K562 (cell line): ENCODE results near the gene ADSS1. TPM values are rescaled to one million over a fixed set of nuclear protein-coding genes. Genes with fewer than 3 reads are reported as not detected.
A peak's percentile ranks its signal among the peaks of the same experiment; 100 is the strongest.

ENCODE experiments used
- ATF7 ChIP-seq: fragments of 450-650 bp; IDR thresholded peaks from 2 replicates; pipeline ENCODE4 v1.7.1; 2014; ENCODE audit warnings: mild to moderate bottlenecking, moderate library complexity
- BRD9 ChIP-seq: fragments of 450-650 bp; IDR thresholded peaks from 2 replicates; pipeline ENCODE4 v1.6.1; 2018; ENCODE audit warnings: low read depth; ENCODE audit not compliant: partially characterized antibody
- CBFA2T3 ChIP-seq: fragments of 450-650 bp; IDR thresholded peaks from 2 replicates; pipeline ENCODE4 v1.6.1; 2017
- E2F3 ChIP-seq: fragments of 250-450 bp; sonication (Bioruptor Pico); IDR thresholded peaks from 2 replicates; pipeline ENCODE4 v1.4.0; 2020; ENCODE audit warnings: mild to moderate bottlenecking
- EHMT2 ChIP-seq: fragments of 450-650 bp; IDR thresholded peaks from 2 replicates; pipeline ENCODE4 v1.6.1; 2018; ENCODE audit warnings: antibody characterized with exemption
- FOXP1 ChIP-seq: sonication (generic); formaldehyde crosslinking; IDR thresholded peaks from 2 replicates; pipeline ENCODE4 v1.8.0; 2022; ENCODE audit warnings: mild to moderate bottlenecking, missing genetic modification reagents
- NFE2L1 ChIP-seq: fragments of 450-650 bp; IDR thresholded peaks from 2 replicates; pipeline ENCODE4 v1.6.1; 2016; ENCODE audit warnings: missing genetic modification characterization, low read depth, mild to moderate bottlenecking, missing compliant biosample characterization, moderate library complexity, borderline replicate concordance
- NR4A1 ChIP-seq, 2 experiments: fragments of 250-450 bp in 1 of 2; fragments of 450-650 bp in 1 of 2; sonication (Bioruptor Pico) in 1 of 2; IDR thresholded peaks; 2 replicates each; pipeline versions ENCODE4 v1.4.0 to v1.6.1; 2016 to 2020; ENCODE audit warnings: mild to moderate bottlenecking in 2 of 2, missing compliant biosample characterization in 1 of 2, missing genetic modification characterization in 1 of 2, moderate library complexity in 1 of 2
- SMARCE1 ChIP-seq: fragments of 450-650 bp; IDR thresholded peaks from 2 replicates; pipeline ENCODE4 v1.7.1; 2016; ENCODE audit warnings: mild to moderate bottlenecking
- ZFX ChIP-seq: sonication (generic); formaldehyde crosslinking; IDR thresholded peaks from 2 replicates; pipeline ENCODE4 v1.8.0; 2022; ENCODE audit warnings: mild to moderate bottlenecking, missing genetic modification reagents, moderate library complexity
- ZNF589 ChIP-seq: fragments of 200-800 bp; sonication (Bioruptor generic); IDR thresholded peaks from 2 replicates; pipeline ENCODE4 v1.6.1; 2016; ENCODE audit warnings: low read depth, missing genetic modification characterization, missing compliant biosample characterization
- polyA plus RNA-seq, 8 experiments: library from polyadenylated mRNA; depleted of rRNA in 4 of 8; stranded (reverse) in 5 of 8; unstranded in 3 of 8; fragments of >200 nt; fragmentation: Nextera tagmentation in 2 of 8; fragmentation: Illumina TruSeq in 1 of 8; extraction: Ambion mirVana in 2 of 8; extraction: Trizol in 1 of 8; gene quantifications; 2 replicates each; pipeline versions ENCODE4 v1.2.1 to v1.2.3, GENCODE V29; 2011 to 2014; ENCODE audit warnings: inconsistent platforms in 1 of 8, missing spikeins in 1 of 8
- total RNA-seq, 7 experiments: library from RNA; depleted of rRNA in 6 of 7; stranded (reverse); fragments of >200 nt in 6 of 7; fragmentation: Illumina TruSeq in 2 of 7; extraction: Trizol in 2 of 7; gene quantifications; 2 replicates each; pipeline versions ENCODE4 v1.2.1 to v1.2.3, GENCODE V29; 2011 to 2021; ENCODE audit warnings: low replicate concordance in 1 of 7
- TF ChIP-seq, protein P1 (sequence below), 2 experiments: IDR thresholded peaks; 2 replicates each; pipeline ENCODE4 v1.6.1; 2012; ENCODE audit warnings: improper control_type of control experiment in 2 of 2, low read depth in 2 of 2, low read length in 2 of 2, borderline replicate concordance in 1 of 2
- TF ChIP-seq, protein P2 (sequence below): IDR thresholded peaks from 2 replicates; pipeline ENCODE4 v1.6.1; 2012; ENCODE audit warnings: low read depth, low read length, improper control_type of control experiment, borderline replicate concordance
- TF ChIP-seq, protein P3 (sequence below), 2 experiments: fragments of 200-800 bp in 1 of 2; sonication (Bioruptor generic) in 1 of 2; sonication (generic) in 1 of 2; formaldehyde crosslinking in 1 of 2; IDR thresholded peaks in 1 of 2; conservative IDR thresholded peaks in 1 of 2; 2 replicates each; pipeline versions ENCODE4 v1.5.0 to v1.6.1; 2016 to 2020; ENCODE audit warnings: missing compliant biosample characterization in 1 of 2, missing genetic modification characterization in 1 of 2, missing genetic modification reagents in 1 of 2
- TF ChIP-seq, protein P4 (sequence below): sonication (generic); formaldehyde crosslinking; IDR thresholded peaks from 2 replicates; pipeline ENCODE4 v1.8.0; 2022; ENCODE audit warnings: mild to moderate bottlenecking, missing genetic modification reagents
- TF ChIP-seq, protein P5 (sequence below): IDR thresholded peaks from 3 replicates; pipeline ENCODE4 v1.6.1; 2011; ENCODE audit warnings: borderline replicate concordance, mild to moderate bottlenecking, moderate library complexity; ENCODE audit not compliant: insufficient read length; ENCODE audit errors: extremely low read depth

The ADSS1 gene
- total and polyA plus RNA-seq, 9 of the 15 experiments (the other 6 are each of a cell fraction or from before 2014, with no cell fraction given), result 0.53 to 5.9 (median 3.9) TPM

DNA sequence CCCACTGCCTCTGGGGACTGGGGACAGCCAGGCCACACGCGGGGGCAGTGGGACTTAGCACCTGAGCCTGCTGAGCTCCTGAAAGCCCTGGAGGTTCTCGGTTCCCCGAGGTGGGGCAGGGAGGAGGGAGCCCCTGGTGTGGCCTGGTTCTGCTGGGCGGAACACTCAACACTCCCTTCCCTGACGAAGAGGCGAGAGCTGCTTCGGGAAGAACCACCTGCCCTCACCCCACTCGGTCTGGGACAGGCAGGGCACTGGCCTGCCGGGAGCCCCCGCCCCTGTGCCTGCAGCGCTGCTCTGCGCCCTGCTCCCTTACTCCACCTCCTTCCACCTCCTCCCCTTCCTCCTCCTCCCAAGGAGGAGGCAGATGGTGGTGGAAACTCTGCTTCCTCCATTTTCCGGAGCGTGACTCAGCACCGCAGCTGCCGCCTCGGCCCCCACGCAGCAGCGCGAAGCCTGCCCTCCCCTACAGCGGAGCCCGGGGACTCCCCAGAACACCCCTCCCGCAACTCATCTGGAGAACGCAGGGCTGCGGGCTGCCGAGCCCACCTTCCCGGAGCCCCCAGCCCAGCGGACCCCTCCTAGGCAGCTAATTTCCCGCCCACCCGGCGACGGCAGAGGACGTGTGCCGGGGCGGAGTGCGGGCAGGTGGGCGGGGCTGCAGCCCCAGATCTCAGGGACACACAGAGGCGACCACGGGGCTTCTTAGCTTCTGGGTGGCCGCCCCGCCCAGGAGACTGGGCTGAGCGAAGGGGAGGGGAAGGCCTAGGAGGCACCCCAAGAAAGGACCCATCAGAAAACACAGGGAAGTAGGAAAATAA is 46.3 kb upstream of the ADSS1 start (continued):
- TF ChIP-seq, protein P1, sequence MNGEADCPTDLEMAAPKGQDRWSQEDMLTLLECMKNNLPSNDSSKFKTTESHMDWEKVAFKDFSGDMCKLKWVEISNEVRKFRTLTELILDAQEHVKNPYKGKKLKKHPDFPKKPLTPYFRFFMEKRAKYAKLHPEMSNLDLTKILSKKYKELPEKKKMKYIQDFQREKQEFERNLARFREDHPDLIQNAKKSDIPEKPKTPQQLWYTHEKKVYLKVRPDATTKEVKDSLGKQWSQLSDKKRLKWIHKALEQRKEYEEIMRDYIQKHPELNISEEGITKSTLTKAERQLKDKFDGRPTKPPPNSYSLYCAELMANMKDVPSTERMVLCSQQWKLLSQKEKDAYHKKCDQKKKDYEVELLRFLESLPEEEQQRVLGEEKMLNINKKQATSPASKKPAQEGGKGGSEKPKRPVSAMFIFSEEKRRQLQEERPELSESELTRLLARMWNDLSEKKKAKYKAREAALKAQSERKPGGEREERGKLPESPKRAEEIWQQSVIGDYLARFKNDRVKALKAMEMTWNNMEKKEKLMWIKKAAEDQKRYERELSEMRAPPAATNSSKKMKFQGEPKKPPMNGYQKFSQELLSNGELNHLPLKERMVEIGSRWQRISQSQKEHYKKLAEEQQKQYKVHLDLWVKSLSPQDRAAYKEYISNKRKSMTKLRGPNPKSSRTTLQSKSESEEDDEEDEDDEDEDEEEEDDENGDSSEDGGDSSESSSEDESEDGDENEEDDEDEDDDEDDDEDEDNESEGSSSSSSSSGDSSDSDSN (IDR thresholded peaks at IDR 0.05; ENCODE audit: borderline replicate concordance in 1 of 2, low read depth in 2 of 2, low read length in 2 of 2), result peak in 1 of 2 experiments; percentile 63; a peak in 1 of 4 replicates
- TF ChIP-seq NFE2L1, result peak; percentile 72
- TF ChIP-seq SMARCE1, result peak; percentile 70
- TF ChIP-seq, protein P2, sequence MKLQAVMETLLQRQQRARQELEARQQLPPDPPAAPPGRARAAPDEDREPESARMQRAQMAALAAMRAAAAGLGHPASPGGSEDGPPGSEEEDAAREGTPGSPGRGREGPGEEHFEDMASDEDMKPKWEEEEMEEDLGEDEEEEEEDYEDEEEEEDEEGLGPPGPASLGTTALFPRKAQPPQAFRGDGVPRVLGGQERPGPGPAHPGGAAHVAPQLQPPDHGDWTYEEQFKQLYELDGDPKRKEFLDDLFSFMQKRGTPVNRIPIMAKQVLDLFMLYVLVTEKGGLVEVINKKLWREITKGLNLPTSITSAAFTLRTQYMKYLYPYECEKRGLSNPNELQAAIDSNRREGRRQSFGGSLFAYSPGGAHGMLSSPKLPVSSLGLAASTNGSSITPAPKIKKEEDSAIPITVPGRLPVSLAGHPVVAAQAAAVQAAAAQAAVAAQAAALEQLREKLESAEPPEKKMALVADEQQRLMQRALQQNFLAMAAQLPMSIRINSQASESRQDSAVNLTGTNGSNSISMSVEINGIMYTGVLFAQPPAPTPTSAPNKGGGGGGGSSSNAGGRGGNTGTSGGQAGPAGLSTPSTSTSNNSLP, result no peak
- peak; percentile 37 for TF ChIP-seq CBFA2T3
- peak; percentile 23; the same call in 1 of the 2 replicates for TF ChIP-seq E2F3
- peak; percentile 31; the same call in 1 of the 2 replicates for TF ChIP-seq ATF7
- TF ChIP-seq, protein P3, sequence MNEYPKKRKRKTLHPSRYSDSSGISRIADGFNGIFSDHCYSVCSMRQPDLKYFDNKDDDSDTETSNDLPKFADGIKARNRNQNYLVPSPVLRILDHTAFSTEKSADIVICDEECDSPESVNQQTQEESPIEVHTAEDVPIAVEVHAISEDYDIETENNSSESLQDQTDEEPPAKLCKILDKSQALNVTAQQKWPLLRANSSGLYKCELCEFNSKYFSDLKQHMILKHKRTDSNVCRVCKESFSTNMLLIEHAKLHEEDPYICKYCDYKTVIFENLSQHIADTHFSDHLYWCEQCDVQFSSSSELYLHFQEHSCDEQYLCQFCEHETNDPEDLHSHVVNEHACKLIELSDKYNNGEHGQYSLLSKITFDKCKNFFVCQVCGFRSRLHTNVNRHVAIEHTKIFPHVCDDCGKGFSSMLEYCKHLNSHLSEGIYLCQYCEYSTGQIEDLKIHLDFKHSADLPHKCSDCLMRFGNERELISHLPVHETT (CRISPR knock-in tag; conservative IDR thresholded peaks at IDR 0.05 in 1 of 2, IDR thresholded peaks at IDR 0.05 in 1 of 2), result peak in 1 of 2 experiments; percentile 86; a peak in 1 of 4 replicates
- TF ChIP-seq, protein P4, sequence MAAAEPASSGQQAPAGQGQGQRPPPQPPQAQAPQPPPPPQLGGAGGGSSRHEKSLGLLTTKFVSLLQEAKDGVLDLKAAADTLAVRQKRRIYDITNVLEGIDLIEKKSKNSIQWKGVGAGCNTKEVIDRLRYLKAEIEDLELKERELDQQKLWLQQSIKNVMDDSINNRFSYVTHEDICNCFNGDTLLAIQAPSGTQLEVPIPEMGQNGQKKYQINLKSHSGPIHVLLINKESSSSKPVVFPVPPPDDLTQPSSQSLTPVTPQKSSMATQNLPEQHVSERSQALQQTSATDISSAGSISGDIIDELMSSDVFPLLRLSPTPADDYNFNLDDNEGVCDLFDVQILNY, result no peak
- TF ChIP-seq EHMT2, result no peak
- peak; percentile 91 for TF ChIP-seq ZNF589
- peak; percentile 94 for TF ChIP-seq FOXP1 (CRISPR knock-in tag)
- TF ChIP-seq ZFX (CRISPR knock-in tag), result peak; percentile 73
- no peak for TF ChIP-seq NR4A1 (CRISPR knock-in tag; IDR thresholded peaks at IDR 0.05)
- peak; percentile 90; the same call in 1 of the 2 replicates for TF ChIP-seq NR4A1 (tag; IDR thresholded peaks at IDR 0.05)
- TF ChIP-seq, protein P5, sequence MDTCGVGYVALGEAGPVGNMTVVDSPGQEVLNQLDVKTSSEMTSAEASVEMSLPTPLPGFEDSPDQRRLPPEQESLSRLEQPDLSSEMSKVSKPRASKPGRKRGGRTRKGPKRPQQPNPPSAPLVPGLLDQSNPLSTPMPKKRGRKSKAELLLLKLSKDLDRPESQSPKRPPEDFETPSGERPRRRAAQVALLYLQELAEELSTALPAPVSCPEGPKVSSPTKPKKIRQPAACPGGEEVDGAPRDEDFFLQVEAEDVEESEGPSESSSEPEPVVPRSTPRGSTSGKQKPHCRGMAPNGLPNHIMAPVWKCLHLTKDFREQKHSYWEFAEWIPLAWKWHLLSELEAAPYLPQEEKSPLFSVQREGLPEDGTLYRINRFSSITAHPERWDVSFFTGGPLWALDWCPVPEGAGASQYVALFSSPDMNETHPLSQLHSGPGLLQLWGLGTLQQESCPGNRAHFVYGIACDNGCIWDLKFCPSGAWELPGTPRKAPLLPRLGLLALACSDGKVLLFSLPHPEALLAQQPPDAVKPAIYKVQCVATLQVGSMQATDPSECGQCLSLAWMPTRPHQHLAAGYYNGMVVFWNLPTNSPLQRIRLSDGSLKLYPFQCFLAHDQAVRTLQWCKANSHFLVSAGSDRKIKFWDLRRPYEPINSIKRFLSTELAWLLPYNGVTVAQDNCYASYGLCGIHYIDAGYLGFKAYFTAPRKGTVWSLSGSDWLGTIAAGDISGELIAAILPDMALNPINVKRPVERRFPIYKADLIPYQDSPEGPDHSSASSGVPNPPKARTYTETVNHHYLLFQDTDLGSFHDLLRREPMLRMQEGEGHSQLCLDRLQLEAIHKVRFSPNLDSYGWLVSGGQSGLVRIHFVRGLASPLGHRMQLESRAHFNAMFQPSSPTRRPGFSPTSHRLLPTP, result no peak
- peak; percentile 15 for TF ChIP-seq BRD9
